DOHH2 (cell line): Measurements from ENCODE around the gene ACTR1B.

Experiments used
- CTCF ChIP-seq: fragments of 200-600 bp; sonication (generic); IDR thresholded peaks from one replicate; pipeline ENCODE4 v1.5.1; 2014; ENCODE audit warnings: antibody characterized with exemption, mild to moderate bottlenecking, low read depth, low read length; ENCODE audit not compliant: poor library complexity, severe bottlenecking
- EZH2phosphoT487 ChIP-seq: fragments of 200-600 bp; sonication (generic); IDR thresholded peaks from 2 replicates; pipeline ENCODE4 v1.6.1; 2017; ENCODE audit warnings: borderline replicate concordance, mild to moderate bottlenecking, antibody characterized with exemption, low read length, moderate library complexity, mixed read lengths

- TF ChIP-seq EZH2phosphoT487 (no peak), CTCF (no peak)
These were observed 47.5 kb upstream of the ACTR1B start for GRCh38 chr2:97711394-97711711.
